Fibroblast of lung (primary cell): ENCODE data around the gene YEATS4. TPM values are rescaled to one million over a fixed set of nuclear protein-coding genes. Genes with fewer than 3 reads are reported as not detected.

ENCODE experiments used
- DNase-seq, 2 donors: peaks; one replicate each; pipeline versions ENCODE4 v3.0.0 to v3.0.0-alpha.2; 2010; ENCODE audit warnings: low read depth in 2 of 2
- H2AFZ ChIP-seq: 2 replicates; pipeline ENCODE4 v1.5.1; 2012; ENCODE audit warnings: low read length, control low read depth, inconsistent platforms
- H3K27ac ChIP-seq: 2 replicates; pipeline ENCODE4 v1.5.1; 2011; ENCODE audit warnings: low read length, control low read depth; ENCODE audit not compliant: insufficient read depth
- H3K27me3 ChIP-seq: 2 replicates; pipeline ENCODE4 v1.5.1; 2011; ENCODE audit warnings: mild to moderate bottlenecking, low read length; ENCODE audit not compliant: control insufficient read depth, insufficient read depth
- H3K36me3 ChIP-seq: 2 replicates; pipeline ENCODE4 v1.5.1; 2011; ENCODE audit warnings: low read length; ENCODE audit not compliant: control insufficient read depth, insufficient read depth
- H3K4me1 ChIP-seq: 2 replicates; pipeline ENCODE4 v1.5.1; 2011; ENCODE audit warnings: low read length; ENCODE audit not compliant: control insufficient read depth, insufficient read depth; ENCODE audit errors: extremely low read depth
- H3K4me2 ChIP-seq: 2 replicates; pipeline ENCODE4 v1.5.1; 2011; ENCODE audit warnings: low read length, control low read depth; ENCODE audit not compliant: insufficient read depth; ENCODE audit errors: extremely low read depth
- H3K4me3 ChIP-seq, 4 experiments: fragments of 200-600 bp in 1 of 4; sonication (generic) in 1 of 4; replicated peaks in 1 of 4; 2 replicates each; pipeline ENCODE4 v1.5.1; 2011 to 2016; ENCODE audit warnings: low read length in 4 of 4, low read depth in 3 of 4, mild to moderate bottlenecking in 3 of 4, control low read depth in 2 of 4, inconsistent platforms in 1 of 4, mixed read lengths in 1 of 4; ENCODE audit not compliant: insufficient read depth in 1 of 4; ENCODE audit errors: control extremely low read depth in 1 of 4
- H3K79me2 ChIP-seq: 2 replicates; pipeline ENCODE4 v1.5.1; 2012; ENCODE audit warnings: mild to moderate bottlenecking, low read length, inconsistent platforms; ENCODE audit not compliant: control insufficient read depth, insufficient read depth
- H3K9ac ChIP-seq: 2 replicates; pipeline ENCODE4 v1.5.1; 2011; ENCODE audit warnings: mild to moderate bottlenecking, low read length, control low read depth; ENCODE audit not compliant: insufficient read depth
- H3K9me3 ChIP-seq: 2 replicates; pipeline ENCODE4 v1.5.1; 2012; ENCODE audit warnings: low read depth, low read length; ENCODE audit not compliant: control insufficient read depth, insufficient read depth
- H4K20me1 ChIP-seq: 2 replicates; pipeline ENCODE4 v1.5.1; 2011; ENCODE audit warnings: low read length; ENCODE audit not compliant: control insufficient read depth, insufficient read depth; ENCODE audit errors: extremely low read depth
- CTCF ChIP-seq, 2 donors: IDR thresholded peaks in 1 of 2; conservative IDR thresholded peaks in 1 of 2; 1 replicate in 1 of 2; 2 replicates in 1 of 2; pipeline ENCODE4 v1.5.1; 2011 to 2012; ENCODE audit warnings: low read length in 2 of 2, control low read depth in 1 of 2, inconsistent platforms in 1 of 2, low read depth in 1 of 2, mild to moderate bottlenecking in 1 of 2
- EZH2 ChIP-seq: IDR thresholded peaks from 2 replicates; pipeline ENCODE4 v1.5.1; 2012; ENCODE audit warnings: low read length, control low read depth, mild to moderate bottlenecking; ENCODE audit errors: missing control alignments
- polyA plus RNA-seq, 2 donors: library from polyadenylated mRNA; depleted of rRNA in 1 of 2; stranded (reverse) in 1 of 2; unstranded in 1 of 2; fragments of >200 nt; gene quantifications; 2 replicates each; pipeline ENCODE4 v1.2.1, GENCODE V29; 2011 to 2012; ENCODE audit warnings: missing spikeins in 1 of 2
- total RNA-seq: library from RNA; depleted of rRNA; stranded (reverse); fragments of >200 nt; gene quantifications from 2 replicates; pipeline ENCODE4 v1.2.1, GENCODE V29; 2014

YEATS4 gene
- total and polyA plus RNA-seq, 2 donors (not counting 1 experiment from before 2014, with no cell fraction given) = 14.1 to 16.3 TPM

- Histone ChIP-seq H3K4me2 (no peak overlapping the region), H3K27ac (no peak overlapping the region), H2AFZ (no peak overlapping the region), H3K4me1 (peaks cover 8% of the 10 kb centered on the region), H3K36me3 (no peaks in the 10 kb centered on the region), H4K20me1 (no peaks in the 10 kb centered on the region), H3K4me3 (no peak overlapping the region), H3K27me3 (no peaks in the 10 kb centered on the region), H3K79me2 (no peaks in the 10 kb centered on the region), H3K9ac (no peak overlapping the region), H3K9me3 (no peaks in the 10 kb centered on the region)
- peak; percentile 87 to 100 for DNase-seq
- TF ChIP-seq EZH2 (no peak), CTCF (conservative IDR thresholded peaks at IDR 0.05 in 1 of 2, IDR thresholded peaks at IDR 0.05 in 1 of 2; ENCODE audit: low read depth in 1 of 2, low read length in 2 of 2) (no peak)
Observed at GRCh38 chr12:69405566-69405865, 46.0 kb downstream of the YEATS4 start.

GRCh38 chr12:69406217-69406616, 46.7 kb downstream of the YEATS4 start:
- H3K27me3 ChIP-seq = no peaks in the 10 kb centered on the region
- peak in 1 of 2 donors; percentile 66 for DNase-seq
- H4K20me1 ChIP-seq = no peaks in the 10 kb centered on the region
- peaks cover 8% of the 10 kb centered on the region for H3K4me1 ChIP-seq
- no peak overlapping the region for H2AFZ ChIP-seq
- no peak overlapping the region for H3K9ac ChIP-seq
- H3K9me3 ChIP-seq = no peaks in the 10 kb centered on the region
- no peak overlapping the region for H3K4me2 ChIP-seq
- H3K4me3 ChIP-seq = no peak overlapping the region
- H3K36me3 ChIP-seq = no peaks in the 10 kb centered on the region
- no peak for TF ChIP-seq EZH2
- no peaks in the 10 kb centered on the region for H3K79me2 ChIP-seq
- no peak overlapping the region for H3K27ac ChIP-seq

- no peak overlapping the region for H3K4me3 ChIP-seq
- no peak overlapping the region for H3K4me2 ChIP-seq
- no peak overlapping the region for H2AFZ ChIP-seq
- H4K20me1 ChIP-seq = no peaks in the 10 kb centered on the region
- peaks cover 6% of the 10 kb centered on the region for H3K4me1 ChIP-seq
- no peak for TF ChIP-seq EZH2
- TF ChIP-seq CTCF (conservative IDR thresholded peaks at IDR 0.05 in 1 of 2, IDR thresholded peaks at IDR 0.05 in 1 of 2; ENCODE audit: low read depth in 1 of 2, low read length in 2 of 2) = no peak
- H3K9ac ChIP-seq = no peak overlapping the region
- no peaks in the 10 kb centered on the region for H3K36me3 ChIP-seq
- H3K27me3 ChIP-seq = no peaks in the 10 kb centered on the region
- no peaks in the 10 kb centered on the region for H3K9me3 ChIP-seq
- H3K79me2 ChIP-seq = no peaks in the 10 kb centered on the region
- no peak overlapping the region for H3K27ac ChIP-seq
- no peak for DNase-seq
Observed at GRCh38 chr12:69410571-69410970, 51.0 kb downstream of the YEATS4 start.

GRCh38 chr12:69412655-69413054, 53.1 kb downstream of the YEATS4 start:
- no peak overlapping the region for H3K9ac ChIP-seq
- no peaks in the 10 kb centered on the region for H3K9me3 ChIP-seq
- no peaks in the 10 kb centered on the region for H3K79me2 ChIP-seq
- no peaks in the 10 kb centered on the region for H3K27me3 ChIP-seq
- no peak overlapping the region for H3K4me2 ChIP-seq
- no peak overlapping the region for H3K27ac ChIP-seq
- H4K20me1 ChIP-seq = no peaks in the 10 kb centered on the region
- DNase-seq = no peak
- TF ChIP-seq CTCF (conservative IDR thresholded peaks at IDR 0.05 in 1 of 2, IDR thresholded peaks at IDR 0.05 in 1 of 2; ENCODE audit: low read depth in 1 of 2, low read length in 2 of 2) = no peak
- TF ChIP-seq EZH2 = no peak
- H2AFZ ChIP-seq = no peak overlapping the region
- no peak overlapping the region for H3K4me3 ChIP-seq
- H3K4me1 ChIP-seq = peaks cover 2% of the 10 kb centered on the region
- H3K36me3 ChIP-seq = no peaks in the 10 kb centered on the region
